ENCODE results near the gene ADCY9.

Gene ADCY9

GRCh38 chr16:4116325-4117249 lies at the start of gene ADCY9:
Gene ADCY9, minus strand, starts transcription at chr16:4116442. Its CDS starts 1,000 bp downstream, at chr16:4115442.
- no peaks in the 10 kb centered on the region for H3K27me3 ChIP-seq (ENCODE audit: control insufficient read depth, insufficient read depth, low read length)
- H3K9ac ChIP-seq = peak within 1 kb of the TSS; percentile 87
- H3K4me1 ChIP-seq = peaks cover 6% of the 10 kb centered on the region
- H2AFZ ChIP-seq = peak within 1 kb of the TSS; percentile 94
- H3K36me3 ChIP-seq (ENCODE audit: control insufficient read depth, insufficient read depth, low read length) = no peaks in the 10 kb centered on the region
- peak within 1 kb of the TSS; percentile 49 for H3K27ac ChIP-seq
- H3K9me3 ChIP-seq (ENCODE audit: control insufficient read depth, low read length) = no peaks in the 10 kb centered on the region
- H3K4me3 ChIP-seq (ENCODE audit: low read depth, low read length) = peak within 1 kb of the TSS; percentile 69
- TF ChIP-seq CTCF (IDR thresholded peaks at IDR 0.05) = no peak
- peak within 1 kb of the TSS; percentile 95 for H3K4me2 ChIP-seq (ENCODE audit: low read length)
- H3K79me2 ChIP-seq = peaks cover 5% of the 10 kb centered on the region

GRCh38 chr16:4160658-4161430 lies 44.6 kb upstream of the ADCY9 start:
- TF ChIP-seq CTCF (IDR thresholded peaks at IDR 0.05) = no peak
- no peak overlapping the region for H3K4me3 ChIP-seq (ENCODE audit: low read depth, low read length)
- no peaks in the 10 kb centered on the region for H3K79me2 ChIP-seq
- no peaks in the 10 kb centered on the region for H3K36me3 ChIP-seq (ENCODE audit: control insufficient read depth, insufficient read depth, low read length)
- no peak overlapping the region for H3K27ac ChIP-seq
- no peak overlapping the region for H3K4me2 ChIP-seq (ENCODE audit: low read length)
- no peaks in the 10 kb centered on the region for H3K27me3 ChIP-seq (ENCODE audit: control insufficient read depth, insufficient read depth, low read length)
- H3K4me1 ChIP-seq = no peaks in the 10 kb centered on the region
- H3K9me3 ChIP-seq (ENCODE audit: control insufficient read depth, low read length) = no peaks in the 10 kb centered on the region
- H2AFZ ChIP-seq = no peak overlapping the region
- H3K9ac ChIP-seq = no peak overlapping the region

GRCh38 chr16:4159726-4160125 lies 43.5 kb upstream of the ADCY9 start:
- Histone ChIP-seq H3K27ac (no peak overlapping the region), H3K4me2 (ENCODE audit: low read length) (no peak overlapping the region), H3K9ac (no peak overlapping the region), H3K4me1 (no peaks in the 10 kb centered on the region), H3K36me3 (ENCODE audit: control insufficient read depth, insufficient read depth, low read length) (no peaks in the 10 kb centered on the region), H2AFZ (no peak overlapping the region), H3K79me2 (no peaks in the 10 kb centered on the region), H3K27me3 (ENCODE audit: control insufficient read depth, insufficient read depth, low read length) (no peaks in the 10 kb centered on the region), H3K4me3 (ENCODE audit: low read depth, low read length) (no peak overlapping the region), H3K9me3 (ENCODE audit: control insufficient read depth, low read length) (no peaks in the 10 kb centered on the region)
- no peak for TF ChIP-seq CTCF (IDR thresholded peaks at IDR 0.05)

- Histone ChIP-seq H3K27ac (no peak overlapping the region), H3K9me3 (ENCODE audit: control insufficient read depth, low read length) (no peaks in the 10 kb centered on the region), H3K36me3 (ENCODE audit: control insufficient read depth, insufficient read depth, low read length) (no peaks in the 10 kb centered on the region), H2AFZ (peak overlapping the region; percentile 33), H3K4me1 (no peaks in the 10 kb centered on the region), H3K27me3 (ENCODE audit: control insufficient read depth, insufficient read depth, low read length) (no peaks in the 10 kb centered on the region), H3K9ac (no peak overlapping the region), H3K4me3 (ENCODE audit: low read depth, low read length) (no peak overlapping the region), H3K4me2 (ENCODE audit: low read length) (no peak overlapping the region), H3K79me2 (no peaks in the 10 kb centered on the region)
- no peak for TF ChIP-seq CTCF (IDR thresholded peaks at IDR 0.05)
Observed at GRCh38 chr16:4158143-4159093, 42.2 kb upstream of the ADCY9 start.
